ENCODE data around the gene OSM.
"Not testable (repeated sequence)": the region's sequence is repeated elsewhere in the genome, so short reads cannot be mapped to it uniquely, and the experiment has no call there.

OSM gene

GRCh38 chr22:30225220-30225927, 41.3 kb downstream of the OSM start:
- DNase-seq: no peak

GRCh38 chr22:30224161-30224857, 42.3 kb downstream of the OSM start:
- DNase-seq: no peak

- no peak for DNase-seq
Observed at GRCh38 chr22:30223303-30223702, 43.3 kb downstream of the OSM start.

GRCh38 chr22:30222321-30222720, 44.3 kb downstream of the OSM start:
- DNase-seq: no peak

GRCh38 chr22:30221121-30221992, 45.3 kb downstream of the OSM start:
- peak; percentile 58 for DNase-seq

GRCh38 chr22:30220338-30221012, 46.2 kb downstream of the OSM start:
- peak; percentile 8 for DNase-seq

- no peak for DNase-seq
Observed at GRCh38 chr22:30219668-30220278, 46.9 kb downstream of the OSM start.

- no peak for DNase-seq
Observed at GRCh38 chr22:30219049-30219654, 47.5 kb downstream of the OSM start.

- DNase-seq: no peak
Observed at GRCh38 chr22:30217698-30218560, 48.7 kb downstream of the OSM start.

- no peak for DNase-seq
Observed at GRCh38 chr22:30216710-30217109, 49.9 kb downstream of the OSM start.

GRCh38 chr22:30216272-30216671, 50.4 kb downstream of the OSM start:
- not testable (repeated sequence) for DNase-seq

GRCh38 chr22:30214703-30215407, 51.8 kb downstream of the OSM start:
- no peak for DNase-seq

GRCh38 chr22:30212996-30213441, 53.6 kb downstream of the OSM start:
- DNase-seq: no peak
